ENCODE results near the gene CYSLTR2. TPM values are rescaled to one million over a fixed set of nuclear protein-coding genes. Genes with fewer than 3 reads are reported as not detected.

Gene CYSLTR2
- total RNA-seq, 2 donors from 2014 or later, result 0.59 to 0.74 TPM

- Histone ChIP-seq H3K4me3 (no peak overlapping the region), H3K27ac (no peak overlapping the region), H3K27me3 (replicated peaks; ENCODE audit: insufficient read depth) (no peaks in the 10 kb centered on the region), H3K36me3 (no peaks in the 10 kb centered on the region), H3K4me1 (replicated peaks) (no peaks in the 10 kb centered on the region), H3K9me3 (no peaks in the 10 kb centered on the region)
- no peak for DNase-seq (ENCODE audit: low spot score)
- TF ChIP-seq, protein P1, sequence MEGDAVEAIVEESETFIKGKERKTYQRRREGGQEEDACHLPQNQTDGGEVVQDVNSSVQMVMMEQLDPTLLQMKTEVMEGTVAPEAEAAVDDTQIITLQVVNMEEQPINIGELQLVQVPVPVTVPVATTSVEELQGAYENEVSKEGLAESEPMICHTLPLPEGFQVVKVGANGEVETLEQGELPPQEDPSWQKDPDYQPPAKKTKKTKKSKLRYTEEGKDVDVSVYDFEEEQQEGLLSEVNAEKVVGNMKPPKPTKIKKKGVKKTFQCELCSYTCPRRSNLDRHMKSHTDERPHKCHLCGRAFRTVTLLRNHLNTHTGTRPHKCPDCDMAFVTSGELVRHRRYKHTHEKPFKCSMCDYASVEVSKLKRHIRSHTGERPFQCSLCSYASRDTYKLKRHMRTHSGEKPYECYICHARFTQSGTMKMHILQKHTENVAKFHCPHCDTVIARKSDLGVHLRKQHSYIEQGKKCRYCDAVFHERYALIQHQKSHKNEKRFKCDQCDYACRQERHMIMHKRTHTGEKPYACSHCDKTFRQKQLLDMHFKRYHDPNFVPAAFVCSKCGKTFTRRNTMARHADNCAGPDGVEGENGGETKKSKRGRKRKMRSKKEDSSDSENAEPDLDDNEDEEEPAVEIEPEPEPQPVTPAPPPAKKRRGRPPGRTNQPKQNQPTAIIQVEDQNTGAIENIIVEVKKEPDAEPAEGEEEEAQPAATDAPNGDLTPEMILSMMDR (IDR thresholded peaks at IDR 0.05), result no peak
- TF ChIP-seq POLR2A (IDR thresholded peaks at IDR 0.05), result no peak
- TF ChIP-seq POLR2AphosphoS5 (IDR thresholded peaks at IDR 0.05), result no peak
- intact Hi-C loops (cut with DNase I), result no loop called here
Observed at GRCh38 chr13:48635478-48635877, 18.3 kb upstream of the CYSLTR2 start.

DNA sequence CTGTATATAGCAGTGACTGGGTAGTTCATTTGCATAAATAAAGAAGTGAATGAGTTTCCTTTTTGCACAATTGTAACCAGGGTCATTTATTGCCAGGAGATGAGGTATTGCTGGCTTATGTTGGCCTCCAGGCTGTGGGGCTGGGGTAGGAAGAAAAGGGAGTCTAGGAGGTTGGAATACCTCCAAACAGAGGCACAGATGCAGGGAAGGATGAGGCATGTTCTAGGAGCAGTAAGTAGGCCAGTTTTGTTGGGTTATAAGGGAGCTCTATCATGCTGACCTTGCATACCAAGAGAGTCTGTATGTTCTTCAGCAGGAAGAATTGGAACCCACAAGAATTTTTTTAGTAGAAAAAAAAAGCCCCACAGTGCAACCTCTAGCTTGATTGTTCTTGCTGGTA lies 17.2 kb upstream of the CYSLTR2 start:
- no peak overlapping the region for H3K27ac ChIP-seq
- H3K4me1 ChIP-seq (replicated peaks), result no peaks in the 10 kb centered on the region
- no peaks in the 10 kb centered on the region for H3K36me3 ChIP-seq
- H3K9me3 ChIP-seq, result no peaks in the 10 kb centered on the region
- no peak for DNase-seq (ENCODE audit: low spot score)
- no peak overlapping the region for H3K4me3 ChIP-seq
- TF ChIP-seq POLR2A (IDR thresholded peaks at IDR 0.05) (no peak), POLR2AphosphoS5 (IDR thresholded peaks at IDR 0.05) (no peak)
- TF ChIP-seq, protein P1 (IDR thresholded peaks at IDR 0.05), result no peak
- intact Hi-C loops (cut with DNase I), result no loop called here
- H3K27me3 ChIP-seq (replicated peaks; ENCODE audit: insufficient read depth), result no peaks in the 10 kb centered on the region

DNA sequence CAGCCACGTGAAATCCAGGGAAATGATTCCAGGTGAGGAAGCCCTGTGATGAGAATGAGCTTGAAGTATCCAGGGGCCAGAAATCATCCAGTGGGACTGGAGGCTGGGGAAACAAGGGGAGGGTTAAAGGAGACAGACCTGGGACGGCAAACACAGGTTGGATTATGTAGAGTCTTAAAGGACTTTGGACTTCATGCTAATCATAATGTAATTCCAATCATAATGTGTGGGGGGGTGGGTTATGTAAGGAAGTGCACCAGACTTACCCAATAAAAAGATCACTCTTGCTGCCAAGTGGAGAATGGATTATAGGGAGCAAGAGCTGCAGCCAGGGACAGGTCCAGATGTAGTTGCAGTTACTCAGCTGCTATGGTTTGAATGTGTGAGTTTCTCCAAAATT lies 16.1 kb upstream of the CYSLTR2 start:
- TF ChIP-seq POLR2A (IDR thresholded peaks at IDR 0.05), result no peak
- TF ChIP-seq, protein P1 (IDR thresholded peaks at IDR 0.05), result no peak
- no peak for TF ChIP-seq POLR2AphosphoS5 (IDR thresholded peaks at IDR 0.05)
- no peak for DNase-seq (ENCODE audit: low spot score)
- Histone ChIP-seq H3K9me3 (no peaks in the 10 kb centered on the region), H3K27me3 (replicated peaks; ENCODE audit: insufficient read depth) (no peaks in the 10 kb centered on the region), H3K4me1 (replicated peaks) (no peaks in the 10 kb centered on the region), H3K36me3 (no peaks in the 10 kb centered on the region), H3K27ac (no peak overlapping the region), H3K4me3 (no peak overlapping the region)
- WGBS, result 81% methylated on average over 2 of the region's 2 CpGs
- intact Hi-C loops (cut with DNase I), result no loop called here

DNA sequence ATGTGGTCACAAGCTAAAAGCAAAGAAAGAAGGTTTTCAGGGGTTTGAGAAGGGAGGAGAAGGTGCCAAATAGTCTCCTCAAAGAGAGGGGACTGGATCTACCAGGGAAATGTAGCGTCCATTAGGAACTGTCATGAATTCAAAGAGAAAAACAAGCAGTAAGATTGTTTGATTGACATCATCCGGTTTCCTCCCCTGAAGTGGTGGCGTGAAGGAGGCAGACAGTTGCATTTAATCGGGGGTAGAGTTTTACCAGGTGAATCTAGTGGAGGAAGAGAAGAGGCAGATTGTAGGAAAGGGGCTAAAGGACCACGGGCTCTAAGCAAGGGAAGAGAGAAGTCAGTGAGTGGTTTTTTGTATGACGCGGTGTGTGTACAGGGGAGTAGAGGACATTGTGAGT lies 13.0 kb upstream of the CYSLTR2 start:
- intact Hi-C loops (cut with DNase I), result no loop called here
- H3K27me3 ChIP-seq (replicated peaks; ENCODE audit: insufficient read depth), result no peaks in the 10 kb centered on the region
- DNase-seq (ENCODE audit: low spot score), result no peak

DNA sequence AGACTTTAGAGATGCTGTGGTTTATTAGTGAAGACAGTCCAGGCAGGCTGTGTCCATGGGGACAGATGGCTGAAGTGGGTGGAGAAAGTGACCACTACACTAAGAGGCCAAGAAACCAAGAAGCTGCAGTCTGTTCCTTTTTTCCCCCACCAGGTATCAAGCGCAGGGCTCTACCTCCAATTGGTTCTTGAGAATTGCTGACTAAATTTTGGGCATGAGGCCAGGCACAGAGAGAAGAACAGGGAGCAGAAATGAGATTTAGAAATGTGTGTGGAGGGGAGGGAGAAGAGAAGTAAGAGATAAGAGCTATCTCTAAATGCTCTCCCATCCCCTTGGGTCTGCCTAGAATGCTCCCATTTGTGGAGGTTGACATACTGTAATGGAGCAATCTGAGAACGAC lies 12.3 kb upstream of the CYSLTR2 start:
- H3K4me1 ChIP-seq (replicated peaks), result no peaks in the 10 kb centered on the region
- DNase-seq (ENCODE audit: low spot score), result no peak
- no peak for TF ChIP-seq POLR2A (IDR thresholded peaks at IDR 0.05)
- TF ChIP-seq POLR2AphosphoS5 (IDR thresholded peaks at IDR 0.05), result no peak
- TF ChIP-seq, protein P1 (IDR thresholded peaks at IDR 0.05), result no peak

More for the DNA sequence above, 13.0 kb upstream of the CYSLTR2 start:
- H3K4me1 ChIP-seq (replicated peaks), result no peaks in the 10 kb centered on the region
- no peak overlapping the region for H3K27ac ChIP-seq
- no peaks in the 10 kb centered on the region for H3K9me3 ChIP-seq
- no peak for TF ChIP-seq POLR2A (IDR thresholded peaks at IDR 0.05)
- TF ChIP-seq, protein P1 (IDR thresholded peaks at IDR 0.05), result no peak
- no peak for TF ChIP-seq POLR2AphosphoS5 (IDR thresholded peaks at IDR 0.05)
- 83% methylated on average over 7 of the region's 7 CpGs for WGBS
- no peaks in the 10 kb centered on the region for H3K36me3 ChIP-seq
- H3K4me3 ChIP-seq, result no peak overlapping the region

More for the DNA sequence above, 12.3 kb upstream of the CYSLTR2 start:
- Histone ChIP-seq H3K4me3 (no peak overlapping the region), H3K27me3 (replicated peaks; ENCODE audit: insufficient read depth) (no peaks in the 10 kb centered on the region), H3K36me3 (no peaks in the 10 kb centered on the region), H3K27ac (no peak overlapping the region), H3K9me3 (no peaks in the 10 kb centered on the region)
- WGBS, result 88% methylated on average over 2 of the region's 2 CpGs
- intact Hi-C loops (cut with DNase I), result no loop called here

Measured in prostate gland (tissue), 2 donors.